Heart left ventricle (tissue), 16 donors: ENCODE results near the gene ZNF500. TPM values are rescaled to one million over a fixed set of nuclear protein-coding genes. Genes with fewer than 3 reads are reported as not detected.

ENCODE experiments used
- ATAC-seq, 4 donors: fragments of 200-7000 bp; cut with Tn5 transposase; one replicate each; pipeline ENCODE4 v1.9.1; 2020 to 2022; ENCODE audit warnings: moderate library complexity in 4 of 4, mild to moderate bottlenecking in 3 of 4, moderate number of reproducible peaks in 1 of 4
- DNase-seq, 5 donors: peaks; one replicate each; pipeline ENCODE4 v3.0.0-alpha.2; 2020
- H3K27ac ChIP-seq, 12 donors: fragments of 200-600 bp; sonication (generic) in 4 of 12; one replicate each; pipeline versions ENCODE4 v1.5.0 to v1.8.0; 2016 to 2022; ENCODE audit warnings: mild to moderate bottlenecking in 2 of 12
- H3K27me3 ChIP-seq, 9 donors: fragments of 200-600 bp; sonication (generic) in 2 of 9; one replicate each; pipeline versions ENCODE4 v1.5.1 to v1.8.0; 2016 to 2022; ENCODE audit warnings: mild to moderate bottlenecking in 3 of 9
- H3K36me3 ChIP-seq, 9 donors: fragments of 200-600 bp; sonication (generic) in 2 of 9; one replicate each; pipeline versions ENCODE4 v1.5.0 to v1.8.0; 2018 to 2022; ENCODE audit warnings: mild to moderate bottlenecking in 2 of 9
- H3K4me1 ChIP-seq, 12 donors: fragments of 200-600 bp; sonication (generic) in 4 of 12; one replicate each; pipeline versions ENCODE4 v1.5.0 to v1.8.0; 2016 to 2022; ENCODE audit warnings: mild to moderate bottlenecking in 3 of 12
- H3K4me3 ChIP-seq, 12 donors: fragments of 200-600 bp; sonication (generic) in 4 of 12; one replicate each; pipeline versions ENCODE4 v1.5.0 to v1.8.0; 2017 to 2022; ENCODE audit warnings: mild to moderate bottlenecking in 9 of 12, moderate library complexity in 4 of 12
- H3K9me3 ChIP-seq, 12 donors: fragments of 200-600 bp; sonication (generic) in 4 of 12; one replicate each; pipeline versions ENCODE4 v1.5.0 to v1.8.0; 2016 to 2022; ENCODE audit warnings: mild to moderate bottlenecking in 1 of 12
- CTCF ChIP-seq, 12 donors: fragments of 200-600 bp; sonication (generic) in 4 of 12; IDR thresholded peaks; one replicate each; pipeline versions ENCODE4 v1.5.0 to v1.8.0; 2018 to 2022; ENCODE audit warnings: antibody characterized with exemption in 12 of 12, mild to moderate bottlenecking in 5 of 12
- POLR2A ChIP-seq, 2 donors: fragments of 450-650 bp; IDR thresholded peaks; one replicate each; pipeline ENCODE4 v1.6.1; 2017; ENCODE audit warnings: antibody characterized with exemption in 2 of 2, mild to moderate bottlenecking in 2 of 2, moderate library complexity in 2 of 2
- WGBS, 4 donors: extraction: QIAGEN DNeasy Blood & Tissue Kit in 2 of 4; methylation state at CpG; one replicate each; pipeline versions ENCODE4 v1.1.5 to v1.1.7; 2013 to 2018; 5-methylcytosine and 5-hydroxymethylcytosine counted together
- intact Hi-C, 10 donors: fragments of 100-400 bp; cut with DNase I; formaldehyde crosslinking; loops; one replicate each; pipeline versions ENCODE4 v1.11.1 to v1.14.2; 2022
- polyA plus RNA-seq, 2 donors: library from polyadenylated mRNA; stranded (reverse); fragments of 200-250 nt; gene quantifications; one replicate each; pipeline ENCODE4 v1.2.3, GENCODE V29; 2013
- total RNA-seq, 9 donors: library from RNA; depleted of rRNA in 2 of 9; stranded (reverse); fragments of >200 nt in 2 of 9; fragmentation: NEBNext Ultra II Directional in 3 of 9; extraction: Animal tissue kit (Norgen Biotek cat#: 25700) in 3 of 9; gene quantifications; one replicate each; pipeline versions ENCODE4 v1.1.0 to v1.2.4, GENCODE V29; 2016 to 2023
- donor health status: ischemic (EF 13 %, LVEDD 7.1; RV severe dilation, severe dysfunction).
- donor health status: healthy with polysubstance abuse.
- donor health status: DM: no; HTN: yes; CAD: no.
- donor health status: DM: no; HTN: no; CAD: no.
- donor health status: ischemic (EF 25% LVEDD 6.9; RV normal size, moderate dysfunction).
- donor health status: ischemic (EF 25% LVEDD 5.7; RV mildly dilated, moderate dysfunction).
- donor health status: healthy.
- donor health status: DM: yes; HTN: yes; CAD: no.
- donor health status: ischemic (EF 35%, LVEDD 5.7; RV mildly dilated, moderate dysfunction).
- donor health status: nonischemic (EF 11% LVEDD 7.7; RV severe dilation, severe dysfunction).
- donor health status: DM: yes; HTN: yes; CAD: no.
- donor health status: PGD.
- donor health status: ischemic (EF 29% LVEDD 5.4; RV normal size, mild dysfunction).
- donor health status: nonischemic (EF 23%, LVEDD 6.1; RV moderate dilation, normal function).

ZNF500 gene
- total and polyA plus RNA-seq, 11 donors: 4.8 to 11.6 (median 6.5) TPM

- DNase-seq (peak in 1 of 5 donors; percentile 29), ATAC-seq (no peak)
- no peaks in the 10 kb centered on the region for H3K27me3 ChIP-seq
- H3K9me3 ChIP-seq: no peaks in the 10 kb centered on the region
- H3K4me1 ChIP-seq: peaks cover 0 to 15% (median 0%) of the 10 kb centered on the region in 12 donors
- intact Hi-C loops: no loop called here
- TF ChIP-seq CTCF (IDR thresholded peaks at IDR 0.05) (no peak), POLR2A (IDR thresholded peaks at IDR 0.05) (no peak)
- no peak overlapping the region for H3K4me3 ChIP-seq
- 85 to 93% (median 91%) methylated on average over 14 to 16 of the region's 16 CpGs for WGBS, 4 donors
- peaks cover 0 to 48% (median 44%) of the 10 kb centered on the region in 9 donors for H3K36me3 ChIP-seq
- H3K27ac ChIP-seq: no peak overlapping the region
These were observed 18.1 kb downstream of the ZNF500 start for GRCh38 chr16:4748682-4749411.

GRCh38 chr16:4747906-4748681 lies 18.9 kb downstream of the ZNF500 start:
- intact Hi-C loops: no loop called here
- ATAC-seq (no peak), DNase-seq (no peak)
- Histone ChIP-seq H3K4me1 (peaks cover 0 to 15% (median 3%) of the 10 kb centered on the region in 12 donors), H3K27ac (no peak overlapping the region), H3K36me3 (peaks cover 0 to 41% (median 36%) of the 10 kb centered on the region in 9 donors), H3K27me3 (no peaks in the 10 kb centered on the region), H3K9me3 (no peaks in the 10 kb centered on the region), H3K4me3 (no peak overlapping the region)
- TF ChIP-seq POLR2A (IDR thresholded peaks at IDR 0.05) (no peak), CTCF (IDR thresholded peaks at IDR 0.05) (no peak)
- WGBS, 4 donors: 82 to 85% (median 84%) methylated on average over 14 of the region's 14 CpGs

- DNase-seq (no peak), ATAC-seq (peak in 2 of 4 donors; percentile 9 to 17)
- Histone ChIP-seq H3K27me3 (no peaks in the 10 kb centered on the region), H3K9me3 (no peaks in the 10 kb centered on the region), H3K36me3 (peaks cover 0 to 31% (median 26%) of the 10 kb centered on the region in 9 donors), H3K4me3 (no peak overlapping the region), H3K27ac (peak overlapping the region in 1 of 12 donors; percentile 24), H3K4me1 (peaks cover 0 to 15% (median 4%) of the 10 kb centered on the region in 12 donors)
- WGBS, 4 donors: 55 to 63% (median 58%) methylated on average over 15 of the region's 15 CpGs
- intact Hi-C loops: no loop called here
- TF ChIP-seq CTCF (IDR thresholded peaks at IDR 0.05): no peak
- TF ChIP-seq POLR2A (IDR thresholded peaks at IDR 0.05): no peak
These were observed 19.9 kb downstream of the ZNF500 start for GRCh38 chr16:4746991-4747574.

GRCh38 chr16:4746215-4746614 lies 20.7 kb downstream of the ZNF500 start:
- intact Hi-C loops: no loop called here
- Histone ChIP-seq H3K4me1 (peaks cover 0 to 15% (median 4%) of the 10 kb centered on the region in 12 donors), H3K27me3 (no peaks in the 10 kb centered on the region), H3K27ac (no peak overlapping the region), H3K9me3 (no peaks in the 10 kb centered on the region), H3K36me3 (peaks cover 0 to 23% (median 18%) of the 10 kb centered on the region in 9 donors), H3K4me3 (no peak overlapping the region)
- TF ChIP-seq POLR2A (IDR thresholded peaks at IDR 0.05) (no peak), CTCF (IDR thresholded peaks at IDR 0.05) (no peak)
- 74 to 81% (median 78%) methylated on average over 8 of the region's 8 CpGs for WGBS, 4 donors
- ATAC-seq (no peak), DNase-seq (no peak)
